Ishikawa (cell line): ENCODE measurements around the gene COL24A1.

Source experiments
- CEBPB ChIP-seq: IDR thresholded peaks from 2 replicates; pipeline ENCODE4 v1.6.1; 2012
- CREB1 ChIP-seq: IDR thresholded peaks from 2 replicates; pipeline ENCODE4 v1.6.1; 2012; ENCODE audit warnings: low read depth
- EGR1 ChIP-seq: IDR thresholded peaks from 2 replicates; pipeline ENCODE4 v1.6.1; 2012
- EP300 ChIP-seq: IDR thresholded peaks from 2 replicates; pipeline ENCODE4 v1.6.1; 2012; ENCODE audit warnings: borderline replicate concordance
- FOXM1 ChIP-seq: IDR thresholded peaks from 2 replicates; pipeline ENCODE4 v1.6.1; 2012; ENCODE audit warnings: low read depth, borderline replicate concordance
- NFIC ChIP-seq: IDR thresholded peaks from 2 replicates; pipeline ENCODE4 v1.6.1; 2012
- RAD21 ChIP-seq: IDR thresholded peaks from 2 replicates; pipeline ENCODE4 v1.6.1; 2012; ENCODE audit warnings: low read depth
- TAF1 ChIP-seq: IDR thresholded peaks from 2 replicates; pipeline ENCODE4 v1.6.1; 2012; ENCODE audit warnings: low read depth, mild to moderate bottlenecking
- TCF12 ChIP-seq: IDR thresholded peaks from 2 replicates; pipeline ENCODE4 v1.6.1; 2012; ENCODE audit warnings: low read depth
- TEAD4 ChIP-seq: IDR thresholded peaks from 2 replicates; pipeline ENCODE4 v1.6.1; 2012
- YY1 ChIP-seq: IDR thresholded peaks from 2 replicates; pipeline ENCODE4 v1.6.1; 2012; ENCODE audit warnings: low read depth
- ZBTB7A ChIP-seq: IDR thresholded peaks from 2 replicates; pipeline ENCODE4 v1.6.1; 2012; ENCODE audit warnings: low read depth
- TF ChIP-seq, protein P1 (sequence below): IDR thresholded peaks from 2 replicates; pipeline ENCODE4 v1.6.1; 2012
- TF ChIP-seq, protein P2 (sequence below): IDR thresholded peaks from 2 replicates; pipeline ENCODE4 v1.6.1; 2012; ENCODE audit warnings: low read depth, mild to moderate bottlenecking
- TF ChIP-seq, protein P3 (sequence below): IDR thresholded peaks from 2 replicates; pipeline ENCODE4 v1.6.1; 2012

The COL24A1 gene

DNA sequence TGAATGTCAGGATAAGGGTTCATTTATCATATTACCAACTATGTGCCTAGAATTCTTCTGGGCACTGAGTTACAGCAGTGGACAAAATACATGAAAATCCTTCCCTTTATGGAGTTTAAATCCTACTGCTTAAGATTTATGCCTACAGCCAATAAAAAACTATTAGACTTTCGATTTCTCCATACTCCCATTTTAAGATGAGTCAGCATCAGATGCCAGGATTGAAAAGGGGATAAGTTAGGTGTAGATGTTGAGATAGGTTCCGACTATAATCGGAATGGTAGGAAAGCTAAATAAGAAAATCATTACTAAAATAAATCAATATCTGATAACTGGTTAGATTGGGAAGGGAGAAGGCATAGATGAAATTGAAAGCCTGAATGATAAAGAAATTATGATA, 3.2 kb upstream of the COL24A1 start:
- TF ChIP-seq, protein P1, sequence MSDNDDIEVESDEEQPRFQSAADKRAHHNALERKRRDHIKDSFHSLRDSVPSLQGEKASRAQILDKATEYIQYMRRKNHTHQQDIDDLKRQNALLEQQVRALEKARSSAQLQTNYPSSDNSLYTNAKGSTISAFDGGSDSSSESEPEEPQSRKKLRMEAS = no peak
- TF ChIP-seq ZBTB7A (no peak), EGR1 (no peak), RAD21 (no peak), TAF1 (no peak), NFIC (no peak), CREB1 (no peak), EP300 (no peak), FOXM1 (no peak), TCF12 (no peak), TEAD4 (no peak), YY1 (no peak), CEBPB (no peak)
- TF ChIP-seq, protein P2, sequence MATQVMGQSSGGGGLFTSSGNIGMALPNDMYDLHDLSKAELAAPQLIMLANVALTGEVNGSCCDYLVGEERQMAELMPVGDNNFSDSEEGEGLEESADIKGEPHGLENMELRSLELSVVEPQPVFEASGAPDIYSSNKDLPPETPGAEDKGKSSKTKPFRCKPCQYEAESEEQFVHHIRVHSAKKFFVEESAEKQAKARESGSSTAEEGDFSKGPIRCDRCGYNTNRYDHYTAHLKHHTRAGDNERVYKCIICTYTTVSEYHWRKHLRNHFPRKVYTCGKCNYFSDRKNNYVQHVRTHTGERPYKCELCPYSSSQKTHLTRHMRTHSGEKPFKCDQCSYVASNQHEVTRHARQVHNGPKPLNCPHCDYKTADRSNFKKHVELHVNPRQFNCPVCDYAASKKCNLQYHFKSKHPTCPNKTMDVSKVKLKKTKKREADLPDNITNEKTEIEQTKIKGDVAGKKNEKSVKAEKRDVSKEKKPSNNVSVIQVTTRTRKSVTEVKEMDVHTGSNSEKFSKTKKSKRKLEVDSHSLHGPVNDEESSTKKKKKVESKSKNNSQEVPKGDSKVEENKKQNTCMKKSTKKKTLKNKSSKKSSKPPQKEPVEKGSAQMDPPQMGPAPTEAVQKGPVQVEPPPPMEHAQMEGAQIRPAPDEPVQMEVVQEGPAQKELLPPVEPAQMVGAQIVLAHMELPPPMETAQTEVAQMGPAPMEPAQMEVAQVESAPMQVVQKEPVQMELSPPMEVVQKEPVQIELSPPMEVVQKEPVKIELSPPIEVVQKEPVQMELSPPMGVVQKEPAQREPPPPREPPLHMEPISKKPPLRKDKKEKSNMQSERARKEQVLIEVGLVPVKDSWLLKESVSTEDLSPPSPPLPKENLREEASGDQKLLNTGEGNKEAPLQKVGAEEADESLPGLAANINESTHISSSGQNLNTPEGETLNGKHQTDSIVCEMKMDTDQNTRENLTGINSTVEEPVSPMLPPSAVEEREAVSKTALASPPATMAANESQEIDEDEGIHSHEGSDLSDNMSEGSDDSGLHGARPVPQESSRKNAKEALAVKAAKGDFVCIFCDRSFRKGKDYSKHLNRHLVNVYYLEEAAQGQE = no peak
- TF ChIP-seq, protein P3, sequence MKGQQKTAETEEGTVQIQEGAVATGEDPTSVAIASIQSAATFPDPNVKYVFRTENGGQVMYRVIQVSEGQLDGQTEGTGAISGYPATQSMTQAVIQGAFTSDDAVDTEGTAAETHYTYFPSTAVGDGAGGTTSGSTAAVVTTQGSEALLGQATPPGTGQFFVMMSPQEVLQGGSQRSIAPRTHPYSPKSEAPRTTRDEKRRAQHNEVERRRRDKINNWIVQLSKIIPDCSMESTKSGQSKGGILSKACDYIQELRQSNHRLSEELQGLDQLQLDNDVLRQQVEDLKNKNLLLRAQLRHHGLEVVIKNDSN = no peak

DNA sequence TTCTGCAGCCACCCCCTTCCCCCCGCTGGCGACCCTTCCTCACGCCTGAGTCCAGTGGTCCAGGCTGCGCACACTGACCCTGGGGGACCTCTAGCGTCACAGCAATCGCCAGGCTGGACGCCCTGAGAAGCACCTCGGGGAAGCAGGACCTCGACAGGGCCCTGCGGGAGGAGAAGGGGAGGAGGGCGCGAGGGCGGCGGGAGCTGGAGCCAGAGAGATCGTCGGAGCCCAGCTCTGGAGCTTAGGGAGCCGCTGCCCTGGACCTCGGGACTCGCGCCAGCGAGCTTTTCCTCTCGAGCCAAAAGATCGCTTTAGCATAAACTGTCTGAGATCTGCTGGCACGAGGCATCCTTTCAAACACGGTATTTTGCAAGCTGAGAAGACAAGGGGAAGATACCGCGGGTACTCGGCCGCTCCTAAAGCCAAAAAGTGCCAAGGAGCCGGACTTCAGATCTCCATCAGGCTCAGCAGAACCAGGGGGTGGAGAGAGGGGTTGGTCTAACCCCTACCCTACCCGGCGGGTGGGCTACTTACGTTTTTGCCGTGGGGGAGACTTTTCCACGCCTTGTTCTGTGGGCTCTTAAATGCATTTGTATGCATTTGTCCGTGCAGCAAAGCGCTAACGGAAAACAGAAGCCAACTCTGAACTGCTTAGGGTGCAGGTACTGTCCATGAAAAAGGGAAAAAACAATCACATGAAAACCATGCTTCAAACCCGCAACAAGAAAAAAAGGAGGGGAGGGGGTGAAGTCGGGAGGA, 586 bp downstream of the COL24A1 start:
- TF ChIP-seq, protein P2 = no peak
- TF ChIP-seq NFIC = no peak
- TF ChIP-seq TAF1 = no peak
- no peak for TF ChIP-seq CREB1
- TF ChIP-seq EGR1 = no peak
- TF ChIP-seq, protein P3 = no peak
- TF ChIP-seq CEBPB = no peak
- no peak for TF ChIP-seq YY1

DNA sequence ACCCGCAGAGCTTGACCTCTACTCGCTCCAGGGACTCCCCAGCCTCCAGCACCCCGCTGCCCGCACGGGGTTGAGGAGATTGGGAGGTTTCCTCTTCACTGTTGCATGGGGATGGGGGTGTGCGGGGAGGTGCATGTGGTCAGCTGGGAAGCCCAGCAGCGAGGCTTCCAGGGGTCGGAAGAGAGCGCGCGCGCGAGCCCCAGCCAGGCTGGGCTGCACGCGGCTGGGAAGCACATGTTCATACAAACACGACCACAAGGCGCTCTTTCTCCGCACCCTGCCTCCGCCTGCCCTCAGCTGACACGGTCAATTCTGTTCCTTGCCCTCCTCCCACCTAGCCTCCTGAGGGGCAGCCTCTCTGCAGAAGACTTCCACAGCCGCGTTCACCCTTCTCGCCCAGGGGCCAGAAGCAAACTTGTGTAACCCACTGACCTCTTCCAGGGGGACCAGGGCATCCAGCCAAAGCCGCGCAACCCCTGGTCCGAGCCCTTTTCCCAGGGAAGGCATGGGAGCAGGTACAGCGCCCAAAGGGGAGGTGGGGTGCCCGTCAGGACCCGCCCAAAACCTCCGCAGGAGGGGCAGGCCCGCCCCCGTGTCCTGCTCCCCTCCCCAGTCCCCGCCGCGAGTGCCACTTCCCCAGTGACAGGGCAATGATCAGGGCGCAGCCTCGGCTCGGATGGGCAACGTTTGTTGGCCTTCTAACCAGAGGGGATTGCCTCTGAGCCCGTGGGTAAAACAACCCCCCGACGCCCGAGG, 1.3 kb downstream of the COL24A1 start:
- TF ChIP-seq EGR1 (no peak), FOXM1 (no peak), TAF1 (no peak), TEAD4 (no peak), EP300 (no peak), RAD21 (no peak), CREB1 (no peak), TCF12 (no peak), YY1 (no peak), ZBTB7A (no peak), NFIC (no peak)
- TF ChIP-seq, protein P2 = no peak
- TF ChIP-seq, protein P3 = no peak

DNA sequence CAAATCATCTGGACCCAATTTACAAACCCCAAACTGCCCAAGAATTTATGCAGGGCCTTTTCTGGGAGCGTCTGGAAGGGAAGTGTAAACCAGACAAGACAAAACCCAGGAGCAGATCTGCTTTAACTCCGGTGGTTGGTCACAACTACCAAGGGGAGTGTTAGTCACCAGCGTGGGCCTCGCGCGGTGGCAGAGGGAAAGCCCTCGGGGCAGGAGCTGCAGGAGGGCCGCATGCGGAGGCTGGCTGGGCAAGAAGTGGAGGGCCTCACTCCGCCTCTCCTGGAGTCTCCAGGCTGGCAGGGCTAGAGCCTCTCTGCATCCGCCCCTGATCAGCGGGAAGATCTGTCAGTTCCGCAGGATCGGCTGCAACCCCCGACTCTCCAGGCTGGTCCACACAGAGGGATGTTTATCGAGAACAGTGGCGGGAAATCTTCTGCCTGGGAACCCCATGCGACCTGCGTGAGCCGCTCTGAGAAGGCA, 2.0 kb downstream of the COL24A1 start:
- TF ChIP-seq YY1 (no peak), NFIC (no peak), FOXM1 (no peak), CREB1 (no peak), RAD21 (no peak), EP300 (no peak), CEBPB (no peak), ZBTB7A (no peak), TCF12 (no peak), TEAD4 (no peak), EGR1 (no peak)
- TF ChIP-seq, protein P2 = no peak
- TF ChIP-seq, protein P3 = no peak
- TF ChIP-seq, protein P1 = no peak
